T-helper 2 cell treated with Interferon-gamma antibody and Interleukin-4, amounts not matched to agents 5 μg/mL and 100 μg/mL, for 36 hours (primary cell): ENCODE measurements around the gene MAP2K1.
A peak's percentile ranks its signal among the peaks of the same experiment; 100 is the strongest.
"Not testable (repeated sequence)": the region's sequence is repeated elsewhere in the genome, so short reads cannot be mapped to it uniquely, and the experiment has no call there.

ENCODE experiments used
- DNase-seq: peaks from one replicate; pipeline ENCODE4 v3.0.0; 2021; ENCODE audit warnings: low spot score
- H3K27ac Mint-ChIP-seq: one replicate; pipeline ENCODE4 v1.8.0; 2021; ENCODE audit warnings: mild to moderate bottlenecking, mixed read lengths
- H3K27me3 Mint-ChIP-seq: one replicate; pipeline ENCODE4 v1.8.0; 2021; ENCODE audit warnings: low read depth, mixed read lengths
- H3K36me3 Mint-ChIP-seq: one replicate; pipeline ENCODE4 v1.8.0; 2021; ENCODE audit warnings: low read depth, mixed read lengths
- H3K4me1 Mint-ChIP-seq: one replicate; pipeline ENCODE4 v1.8.0; 2021; ENCODE audit warnings: low read depth, mixed read lengths
- H3K4me3 Mint-ChIP-seq: one replicate; pipeline ENCODE4 v1.8.0; 2022; ENCODE audit warnings: mild to moderate bottlenecking, moderate library complexity, mixed read lengths
- H3K9me3 Mint-ChIP-seq: one replicate; pipeline ENCODE4 v1.8.0; 2021; ENCODE audit warnings: mixed read lengths

MAP2K1 gene

GRCh38 chr15:66461917-66462316 lies 75.2 kb downstream of the MAP2K1 start:
- Mint-ChIP-seq H3K36me3 (peaks cover 47% of the 10 kb centered on the region), H3K9me3 (peaks cover 3% of the 10 kb centered on the region), H3K27ac (no peak overlapping the region), H3K4me1 (peaks cover 8% of the 10 kb centered on the region), H3K27me3 (no peaks in the 10 kb centered on the region), H3K4me3 (no peak overlapping the region)
- no peak for DNase-seq

- Mint-ChIP-seq H3K4me1 (peaks cover 11% of the 10 kb centered on the region), H3K4me3 (no peak overlapping the region), H3K9me3 (peaks cover 3% of the 10 kb centered on the region), H3K36me3 (peaks cover 51% of the 10 kb centered on the region), H3K27ac (no peak overlapping the region), H3K27me3 (no peaks in the 10 kb centered on the region)
- DNase-seq, result no peak
These were observed 75.9 kb downstream of the MAP2K1 start for GRCh38 chr15:66462627-66463026.

GRCh38 chr15:66465294-66465693 lies 78.6 kb downstream of the MAP2K1 start:
- H3K36me3 Mint-ChIP-seq, result peaks cover 48% of the 10 kb centered on the region
- H3K9me3 Mint-ChIP-seq, H3K27me3 Mint-ChIP-seq, H3K27ac Mint-ChIP-seq, H3K4me3 Mint-ChIP-seq, H3K4me1 Mint-ChIP-seq, DNase-seq: not testable (repeated sequence)

- H3K27me3 Mint-ChIP-seq, H3K4me3 Mint-ChIP-seq, DNase-seq, H3K9me3 Mint-ChIP-seq, H3K27ac Mint-ChIP-seq: not testable (repeated sequence)
- Mint-ChIP-seq H3K4me1 (peaks cover 17% of the 10 kb centered on the region), H3K36me3 (peaks cover 40% of the 10 kb centered on the region)
These were observed 80.7 kb downstream of the MAP2K1 start for GRCh38 chr15:66467162-66468040.

- H3K27ac Mint-ChIP-seq, H3K9me3 Mint-ChIP-seq, H3K27me3 Mint-ChIP-seq, DNase-seq: not testable (repeated sequence)
- Mint-ChIP-seq H3K36me3 (peaks cover 26% of the 10 kb centered on the region), H3K4me1 (peaks cover 36% of the 10 kb centered on the region), H3K4me3 (peak overlapping the region; percentile 29)
These were observed 84.1 kb downstream of the MAP2K1 start for GRCh38 chr15:66470825-66471224.

GRCh38 chr15:66472176-66472999 lies 85.7 kb downstream of the MAP2K1 start:
- H3K4me3 Mint-ChIP-seq, result peak overlapping the region; percentile 78
- peaks cover 15% of the 10 kb centered on the region for H3K36me3 Mint-ChIP-seq

GRCh38 chr15:66474135-66474534 lies 87.4 kb downstream of the MAP2K1 start:
- peaks cover 38% of the 10 kb centered on the region for H3K4me1 Mint-ChIP-seq
- H3K36me3 Mint-ChIP-seq, result peaks cover 15% of the 10 kb centered on the region
- no peaks in the 10 kb centered on the region for H3K27me3 Mint-ChIP-seq
- H3K9me3 Mint-ChIP-seq, result no peaks in the 10 kb centered on the region
- no peak for DNase-seq
- H3K4me3 Mint-ChIP-seq, result no peak overlapping the region
- peak overlapping the region; percentile 32 for H3K27ac Mint-ChIP-seq

More at GRCh38 chr15:66472176-66472999, 85.7 kb downstream of the MAP2K1 start:
- Mint-ChIP-seq H3K27ac (peak overlapping the region; percentile 91), H3K4me1 (peaks cover 38% of the 10 kb centered on the region), H3K27me3 (no peaks in the 10 kb centered on the region), H3K9me3 (no peaks in the 10 kb centered on the region)
- DNase-seq, result peak; percentile 38

- peaks cover 41% of the 10 kb centered on the region for H3K4me1 Mint-ChIP-seq
- peaks cover 16% of the 10 kb centered on the region for H3K36me3 Mint-ChIP-seq
- H3K4me3 Mint-ChIP-seq, result no peak overlapping the region
- H3K27ac Mint-ChIP-seq, result no peak overlapping the region
- no peaks in the 10 kb centered on the region for H3K27me3 Mint-ChIP-seq
- no peak for DNase-seq
- H3K9me3 Mint-ChIP-seq, result no peaks in the 10 kb centered on the region
These were observed 88.3 kb downstream of the MAP2K1 start for GRCh38 chr15:66474963-66475362.

GRCh38 chr15:66476535-66476934 lies 89.8 kb downstream of the MAP2K1 start:
- peaks cover 32% of the 10 kb centered on the region for H3K4me1 Mint-ChIP-seq
- no peak overlapping the region for H3K4me3 Mint-ChIP-seq
- peak overlapping the region; percentile 9 for H3K27ac Mint-ChIP-seq
- H3K27me3 Mint-ChIP-seq, result no peaks in the 10 kb centered on the region
- DNase-seq, result no peak
- H3K36me3 Mint-ChIP-seq, result peaks cover 23% of the 10 kb centered on the region
- no peaks in the 10 kb centered on the region for H3K9me3 Mint-ChIP-seq

GRCh38 chr15:66477011-66477410 lies 90.3 kb downstream of the MAP2K1 start:
- Mint-ChIP-seq H3K36me3 (peaks cover 27% of the 10 kb centered on the region), H3K9me3 (no peaks in the 10 kb centered on the region), H3K27ac (no peak overlapping the region), H3K4me1 (peaks cover 31% of the 10 kb centered on the region), H3K27me3 (no peaks in the 10 kb centered on the region), H3K4me3 (no peak overlapping the region)
- no peak for DNase-seq

GRCh38 chr15:66480267-66480666 lies 93.6 kb downstream of the MAP2K1 start:
- Mint-ChIP-seq H3K4me1 (peaks cover 13% of the 10 kb centered on the region), H3K9me3 (no peaks in the 10 kb centered on the region), H3K27ac (no peak overlapping the region), H3K36me3 (peaks cover 39% of the 10 kb centered on the region), H3K4me3 (no peak overlapping the region), H3K27me3 (no peaks in the 10 kb centered on the region)
- no peak for DNase-seq

- H3K36me3 Mint-ChIP-seq, result peaks cover 39% of the 10 kb centered on the region
- no peaks in the 10 kb centered on the region for H3K27me3 Mint-ChIP-seq
- H3K4me1 Mint-ChIP-seq, result peaks cover 7% of the 10 kb centered on the region
- no peak overlapping the region for H3K4me3 Mint-ChIP-seq
- H3K27ac Mint-ChIP-seq, result no peak overlapping the region
- no peaks in the 10 kb centered on the region for H3K9me3 Mint-ChIP-seq
- DNase-seq, result no peak
These were observed 94.6 kb downstream of the MAP2K1 start for GRCh38 chr15:66481107-66481856.

GRCh38 chr15:66482539-66482938 lies 95.8 kb downstream of the MAP2K1 start:
- no peak overlapping the region for H3K4me3 Mint-ChIP-seq
- H3K36me3 Mint-ChIP-seq, result peaks cover 44% of the 10 kb centered on the region
- no peak for DNase-seq
- H3K4me1 Mint-ChIP-seq, result peaks cover 4% of the 10 kb centered on the region
- H3K27me3 Mint-ChIP-seq, result no peaks in the 10 kb centered on the region
- H3K9me3 Mint-ChIP-seq, result no peaks in the 10 kb centered on the region
- no peak overlapping the region for H3K27ac Mint-ChIP-seq
